ENCODE data around the gene ACTA1. TPM values are rescaled to one million over a fixed set of nuclear protein-coding genes. Genes with fewer than 3 reads are reported as not detected.
"Not testable (repeated sequence)": the region's sequence is repeated elsewhere in the genome, so short reads cannot be mapped to it uniquely, and the experiment has no call there.

Gene ACTA1
- 1 to 10 TPM in 3 of 4 donors, under 1 TPM in 1; 0.61 to 2.4 (median 1.5) TPM for polyA plus RNA-seq (ENCODE audit: insufficient read length in 4 of 4)

DNA sequence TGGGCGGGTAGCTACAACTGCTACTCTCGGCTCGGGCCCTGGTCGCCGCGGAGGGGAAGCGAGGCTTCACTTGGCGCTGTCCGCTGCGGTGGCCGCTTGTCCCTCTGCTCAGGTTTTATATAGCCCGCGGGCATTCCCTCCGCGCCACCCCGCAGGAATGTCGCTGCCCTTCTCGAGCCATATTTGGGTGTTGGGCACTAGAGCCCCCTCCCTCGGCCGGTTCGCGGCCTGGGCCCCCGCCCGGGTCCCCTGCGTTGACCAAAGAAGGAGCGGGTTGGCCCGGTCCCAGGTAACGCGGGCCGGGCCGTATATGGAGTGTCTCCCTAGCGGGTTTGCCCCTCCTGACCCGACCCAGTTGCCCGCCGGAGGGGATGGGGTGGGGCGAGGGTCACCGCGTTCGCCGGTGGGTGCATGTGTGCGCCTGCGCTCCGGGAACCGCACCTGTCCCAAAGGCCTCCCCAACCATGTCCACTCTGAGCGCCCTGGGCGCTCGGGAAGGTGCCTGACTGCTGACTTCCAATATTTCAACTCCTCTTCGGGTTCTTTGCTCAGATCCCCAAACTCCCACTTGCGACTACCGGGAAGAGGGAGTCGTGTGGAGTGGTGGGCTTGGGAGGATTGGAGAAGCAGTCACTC lies at the start of gene ACTA1:
Gene ACTA1, minus strand, starts transcription at position 90 of the 636 bp plus-strand sequence. CDS start 979 bp downstream, outside the sequence.
- no peak for DNase-seq (ENCODE audit: low read depth in 4 of 4, low spot score in 3 of 4)

DNA sequence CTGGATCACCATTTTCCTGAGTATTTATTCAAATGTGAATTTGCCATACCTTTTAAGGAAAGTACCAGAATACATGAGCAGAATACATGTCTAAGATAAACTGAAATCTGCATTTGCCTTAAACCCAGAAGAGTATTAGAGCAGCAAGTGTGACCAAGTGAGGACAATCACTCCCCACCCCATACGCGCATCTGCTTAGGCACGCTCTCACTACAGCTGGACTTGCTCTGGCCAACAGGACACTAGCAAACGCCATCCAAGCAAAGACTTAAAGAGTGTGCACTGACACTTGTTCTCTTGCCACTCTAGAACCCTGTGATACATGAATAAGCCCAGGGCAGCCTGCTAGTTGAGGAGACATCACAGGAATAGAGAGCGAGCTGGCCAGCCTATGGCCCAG lies 48.6 kb upstream of the ACTA1 start:
- no peak for DNase-seq (ENCODE audit: low read depth in 4 of 4, low spot score in 3 of 4)

DNA sequence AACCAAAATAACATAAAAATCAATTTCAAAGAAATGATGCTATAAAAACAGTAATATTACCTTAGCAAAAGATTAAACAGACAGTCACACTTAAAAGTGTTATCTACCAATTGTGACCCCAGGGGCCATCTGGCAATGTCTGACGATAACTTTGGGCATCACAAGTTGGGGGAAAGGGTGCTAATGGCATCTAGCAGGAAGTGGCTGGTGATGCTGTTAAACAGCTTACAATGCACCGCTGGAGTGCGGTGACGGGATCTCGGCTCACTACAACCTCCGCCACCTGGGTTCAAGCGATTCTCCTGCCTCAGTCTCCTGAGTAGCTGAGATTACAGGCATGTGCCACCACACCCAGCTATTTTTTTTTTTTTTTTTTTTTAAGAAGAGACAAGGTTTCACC lies 46.6 kb upstream of the ACTA1 start:
- DNase-seq (ENCODE audit: low read depth in 4 of 4, low spot score in 3 of 4): no peak

DNA sequence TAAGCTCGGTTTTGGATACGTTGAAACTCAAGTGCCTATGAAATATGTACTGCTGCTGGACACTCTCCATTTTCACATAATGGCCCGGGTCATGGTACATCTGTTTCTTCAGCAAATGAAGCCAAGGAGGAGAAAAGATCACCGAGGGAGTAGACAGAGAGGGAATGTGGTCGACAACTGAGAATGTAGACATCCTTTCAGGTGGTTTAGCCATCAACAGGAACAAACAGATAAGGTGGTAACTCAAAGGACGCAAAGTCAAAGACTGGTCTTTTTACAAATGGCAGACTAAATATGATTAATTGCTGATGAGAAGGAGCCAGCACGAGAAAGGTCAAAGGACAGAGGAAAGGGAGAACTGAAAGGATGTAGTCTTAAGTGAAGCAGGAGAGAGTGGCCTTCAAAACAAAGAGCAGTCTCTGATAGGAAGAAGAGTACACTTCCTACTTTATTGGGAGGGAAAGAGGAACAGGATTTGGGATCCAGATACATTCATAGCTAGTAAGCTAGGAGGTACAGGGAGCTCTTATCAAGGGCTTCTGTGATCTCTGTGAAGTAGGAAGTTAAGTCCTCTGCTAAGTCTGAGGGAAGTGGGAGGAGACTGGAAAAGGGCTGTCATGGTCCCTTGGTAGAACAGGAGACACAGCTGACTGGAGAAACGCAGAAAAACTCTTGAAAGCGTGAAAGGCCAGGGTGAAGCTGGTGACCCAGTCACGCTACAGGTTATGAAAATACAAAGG lies 45.9 kb upstream of the ACTA1 start:
- DNase-seq (ENCODE audit: low read depth in 4 of 4, low spot score in 3 of 4): no peak

DNA sequence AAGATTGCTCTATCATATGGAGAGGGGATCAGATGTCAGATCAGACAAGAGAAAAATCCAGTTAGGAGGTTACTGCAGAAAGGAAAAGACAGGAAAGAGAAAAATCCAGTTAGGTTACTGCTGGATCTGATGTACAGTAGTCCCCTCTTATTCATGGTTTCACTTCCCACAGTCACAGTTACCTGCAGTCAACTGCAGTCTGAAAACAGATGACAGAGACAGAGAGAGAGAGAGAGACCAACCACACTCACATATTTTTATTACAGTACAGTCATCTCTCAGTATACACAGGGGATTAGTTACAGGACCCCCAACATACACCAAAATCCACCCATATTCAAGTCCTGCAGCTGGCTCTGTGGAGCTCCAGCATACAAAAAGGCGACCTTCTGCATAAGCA lies 45.0 kb upstream of the ACTA1 start:
- no peak for DNase-seq (ENCODE audit: low read depth in 4 of 4, low spot score in 3 of 4)

DNA sequence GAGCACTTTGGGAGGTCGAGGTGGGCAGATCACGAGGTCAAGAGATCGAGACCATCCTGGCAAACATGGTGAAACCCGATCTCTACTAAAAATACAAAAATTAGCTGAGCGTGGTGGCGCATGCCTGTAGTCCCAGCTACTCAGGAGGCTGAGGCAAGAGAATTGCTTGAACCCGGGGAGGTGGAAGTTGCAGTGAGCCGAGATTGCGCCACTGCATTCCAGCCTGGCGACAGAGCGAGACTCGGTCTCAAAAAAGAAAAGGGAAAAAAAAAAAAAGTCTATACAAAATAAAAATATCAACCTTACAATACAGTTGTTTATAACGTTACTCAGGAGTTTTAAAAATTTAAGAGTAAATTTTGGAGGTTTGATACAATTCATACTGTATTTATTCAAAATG lies 42.0 kb upstream of the ACTA1 start:
- not testable (repeated sequence) for DNase-seq (ENCODE audit: low read depth in 4 of 4, low spot score in 3 of 4)

DNA sequence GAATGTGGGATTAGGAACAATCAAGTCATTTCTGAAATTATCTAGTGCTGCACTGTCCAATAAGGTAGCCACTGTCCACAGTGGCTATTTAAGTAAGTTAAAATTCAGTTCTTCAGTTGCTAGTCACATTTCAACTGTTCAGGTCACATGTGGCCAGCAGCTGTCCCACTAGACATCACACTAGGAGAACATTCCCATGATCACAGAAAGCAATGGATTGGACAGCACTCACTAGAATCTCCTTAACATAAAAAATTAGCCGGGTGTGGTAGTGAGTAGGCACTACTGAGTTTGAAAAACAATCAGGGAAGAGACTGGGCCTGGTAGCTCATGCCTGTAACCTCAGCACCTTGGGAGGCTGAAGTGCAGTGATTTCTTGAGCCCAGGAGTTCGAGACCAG lies 40.6 kb upstream of the ACTA1 start:
- DNase-seq (ENCODE audit: low read depth in 4 of 4, low spot score in 3 of 4): no peak

DNA sequence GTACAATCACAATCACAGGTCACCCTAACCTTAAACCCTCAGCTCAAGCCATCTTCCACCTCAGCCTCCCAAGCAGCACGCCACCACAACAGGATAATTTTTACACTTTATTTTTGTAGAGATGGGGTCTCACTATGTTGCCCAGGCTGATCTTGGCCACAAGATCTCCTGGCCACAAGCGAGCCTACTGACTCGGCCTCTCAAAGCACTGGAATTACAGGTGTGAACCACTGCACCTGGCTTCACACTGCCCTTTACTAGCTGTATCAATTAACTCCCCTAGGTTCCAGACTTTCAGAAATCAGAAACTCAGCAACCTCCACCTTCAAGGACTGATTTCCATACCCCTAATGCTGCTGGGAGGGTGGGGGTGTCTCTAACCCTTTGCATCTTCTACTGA lies 37.3 kb upstream of the ACTA1 start:
- no peak for DNase-seq (ENCODE audit: low read depth in 4 of 4, low spot score in 3 of 4)

DNA sequence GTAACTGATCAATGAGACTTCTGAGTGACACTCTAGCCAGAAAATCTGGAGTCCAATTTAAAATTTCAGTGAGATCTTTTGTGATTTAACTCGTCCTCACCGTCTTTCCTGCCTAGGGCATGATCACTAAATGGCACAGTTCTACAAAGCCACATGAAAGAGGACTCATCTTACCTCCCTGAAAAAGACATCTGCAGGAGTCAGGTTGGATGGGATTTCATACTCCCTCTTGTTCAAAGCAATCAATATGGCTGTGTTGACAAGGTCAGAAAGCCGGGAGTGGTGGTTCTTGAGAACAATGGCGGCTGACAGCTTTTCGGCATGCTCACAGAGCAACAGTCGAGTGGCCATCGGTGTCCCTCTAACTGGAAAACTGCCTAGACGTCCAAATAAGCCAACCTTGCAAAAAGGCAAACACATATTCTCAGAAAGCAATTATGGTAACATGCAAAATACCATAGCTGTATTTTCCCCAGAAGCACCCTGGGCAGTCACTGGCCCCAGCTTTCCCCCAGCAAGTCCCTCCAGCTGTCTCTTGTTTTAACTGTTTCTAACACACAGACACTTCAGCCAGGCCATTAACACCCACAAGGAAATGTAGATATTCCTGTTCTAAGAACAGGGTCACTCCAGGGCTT lies 36.6 kb upstream of the ACTA1 start:
- no peak for DNase-seq (ENCODE audit: low read depth in 4 of 4, low spot score in 3 of 4)

DNA sequence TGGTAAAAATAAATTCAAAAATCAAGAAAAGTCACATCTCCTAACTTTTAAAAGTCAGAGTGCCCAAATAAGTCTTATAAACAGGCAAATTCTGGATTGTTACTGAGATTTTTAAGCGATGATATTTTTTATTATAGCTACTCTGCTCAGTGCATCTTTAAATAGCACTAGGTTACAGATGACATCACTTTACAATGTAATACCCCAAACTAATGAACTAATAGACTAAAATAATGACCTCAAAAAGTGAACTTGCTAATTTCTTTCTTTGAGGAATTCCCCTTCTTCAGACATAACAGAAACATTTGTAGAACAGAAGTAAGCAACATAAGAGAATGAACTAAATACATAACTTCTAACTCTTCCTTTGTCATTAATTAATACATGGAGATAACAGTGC lies 33.0 kb upstream of the ACTA1 start:
- no peak for DNase-seq (ENCODE audit: low read depth in 4 of 4, low spot score in 3 of 4)

DNA sequence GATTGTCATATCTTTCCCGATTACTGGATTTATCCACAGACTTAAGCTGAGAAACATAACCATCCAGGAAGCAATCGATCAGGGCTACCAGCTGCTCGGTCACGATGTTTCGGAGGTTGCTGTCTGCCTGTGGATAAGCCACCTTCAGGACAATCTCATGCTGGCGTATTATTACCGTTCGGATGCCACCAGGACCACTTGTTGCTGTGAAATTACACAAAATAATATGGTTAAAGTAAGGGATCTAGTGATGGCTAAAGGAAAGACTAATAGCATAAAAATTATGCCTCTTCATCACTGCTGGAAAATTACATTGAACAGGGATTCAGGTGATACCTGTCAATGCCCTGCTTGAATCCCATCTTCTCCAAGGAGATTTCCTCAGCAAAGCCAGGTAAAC lies 30.8 kb upstream of the ACTA1 start:
- no peak for DNase-seq (ENCODE audit: low read depth in 4 of 4, low spot score in 3 of 4)

DNA sequence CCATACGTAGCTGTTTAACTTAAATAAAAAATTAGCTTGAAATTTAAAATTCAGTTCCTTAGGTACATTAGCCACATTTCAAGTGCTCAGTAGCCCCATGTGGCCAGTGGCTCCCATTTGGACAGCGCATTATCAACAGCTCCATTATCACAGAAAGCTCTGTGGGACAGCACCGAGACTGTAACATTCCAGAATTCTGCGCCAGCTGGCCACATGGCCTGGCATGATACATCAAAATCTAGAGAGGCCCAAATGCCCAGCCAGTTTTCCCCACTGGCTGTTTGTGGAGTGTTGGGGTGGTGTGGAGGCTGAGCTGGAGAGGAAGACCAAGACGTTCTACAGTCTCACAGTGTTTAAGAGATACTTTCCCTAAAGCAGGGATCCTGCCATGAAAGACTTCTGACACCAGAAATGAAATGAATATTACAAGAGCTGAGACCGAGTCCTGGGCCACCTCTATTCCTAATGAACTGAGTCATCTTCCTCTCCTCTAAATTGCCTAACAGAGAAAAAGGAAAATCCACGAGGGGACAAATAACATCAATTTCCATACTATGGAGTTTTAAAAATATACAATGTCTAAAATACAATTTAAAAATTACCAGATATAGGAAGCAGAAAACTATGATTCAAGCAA lies 27.3 kb upstream of the ACTA1 start:
- no peak for DNase-seq (ENCODE audit: low read depth in 4 of 4, low spot score in 3 of 4)

DNA sequence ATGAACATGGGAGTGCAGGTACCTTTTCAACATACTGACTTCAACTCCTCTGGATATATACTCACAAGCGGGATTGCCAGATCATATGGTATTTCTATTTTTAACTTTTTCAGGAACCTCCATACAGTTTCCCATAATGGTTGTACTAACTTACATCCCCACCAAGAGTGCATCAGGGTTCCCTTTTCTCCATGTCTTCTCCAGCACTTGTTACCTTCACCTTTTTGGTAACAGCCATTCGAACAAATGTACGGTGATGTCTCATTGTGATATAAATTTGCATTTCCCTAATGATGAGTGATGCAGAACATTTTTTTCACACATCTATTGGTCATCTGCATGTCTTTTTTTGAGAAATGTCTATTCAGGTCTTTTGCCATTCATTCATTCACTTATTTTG lies 25.9 kb upstream of the ACTA1 start:
- DNase-seq (ENCODE audit: low read depth in 4 of 4, low spot score in 3 of 4): no peak

DNA sequence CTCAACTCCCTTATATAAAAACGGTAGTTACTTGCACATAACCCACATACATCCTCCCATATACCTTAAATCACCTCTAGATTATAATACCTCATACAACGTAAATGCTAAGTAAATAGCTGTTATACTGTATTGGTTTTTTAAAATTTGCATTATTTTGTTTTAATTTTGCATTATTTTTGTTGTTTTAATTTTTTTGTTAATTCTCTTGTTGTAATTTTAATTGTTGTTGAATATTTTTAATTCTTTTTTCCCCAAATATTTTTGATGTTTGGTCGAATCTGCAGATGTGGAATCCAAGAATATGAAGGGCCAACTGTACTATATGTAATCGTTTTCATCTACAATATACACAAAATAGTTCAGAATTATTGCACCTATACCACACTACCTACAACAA lies 23.5 kb upstream of the ACTA1 start:
- DNase-seq (ENCODE audit: low read depth in 4 of 4, low spot score in 3 of 4): no peak

DNA sequence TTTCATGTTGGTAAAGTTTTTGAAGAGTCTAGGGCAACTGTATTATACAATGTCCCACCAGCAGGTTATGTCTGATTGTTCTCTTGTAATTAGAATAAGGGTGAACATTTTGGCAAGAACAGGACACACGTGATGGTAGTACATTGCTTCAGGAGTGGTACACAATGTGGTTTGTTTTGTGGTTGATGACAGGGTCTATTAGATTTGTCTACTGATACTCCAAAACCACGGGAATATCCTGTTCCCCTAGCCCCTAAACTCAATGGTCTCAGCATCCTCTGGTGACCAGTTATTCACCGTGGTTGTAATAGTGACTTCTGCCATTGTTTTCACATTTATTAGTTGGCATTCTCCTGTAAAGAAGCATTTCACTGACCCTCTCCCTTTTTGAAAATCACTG lies 22.1 kb upstream of the ACTA1 start:
- no peak for DNase-seq (ENCODE audit: low read depth in 4 of 4, low spot score in 3 of 4)

DNA sequence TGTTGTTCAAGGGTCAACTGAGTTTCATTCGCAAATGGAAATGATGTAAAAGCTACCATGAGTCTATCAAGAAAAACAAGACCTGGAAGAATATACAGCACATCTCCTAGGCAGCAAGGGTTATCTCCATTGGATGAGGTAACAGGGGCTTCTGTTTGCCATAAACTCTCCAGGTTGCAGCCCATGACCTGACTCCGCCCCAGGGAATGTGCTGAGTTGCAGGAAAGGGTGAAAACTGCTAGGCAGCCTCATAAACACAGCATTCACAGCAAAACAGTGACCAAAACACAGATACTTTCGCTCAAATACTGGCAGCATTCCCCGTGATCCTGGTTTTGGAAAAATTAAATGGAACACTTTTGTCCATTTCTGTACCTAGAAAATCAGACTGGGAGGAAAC lies 20.2 kb upstream of the ACTA1 start:
- no peak for DNase-seq (ENCODE audit: low read depth in 4 of 4, low spot score in 3 of 4)

DNA sequence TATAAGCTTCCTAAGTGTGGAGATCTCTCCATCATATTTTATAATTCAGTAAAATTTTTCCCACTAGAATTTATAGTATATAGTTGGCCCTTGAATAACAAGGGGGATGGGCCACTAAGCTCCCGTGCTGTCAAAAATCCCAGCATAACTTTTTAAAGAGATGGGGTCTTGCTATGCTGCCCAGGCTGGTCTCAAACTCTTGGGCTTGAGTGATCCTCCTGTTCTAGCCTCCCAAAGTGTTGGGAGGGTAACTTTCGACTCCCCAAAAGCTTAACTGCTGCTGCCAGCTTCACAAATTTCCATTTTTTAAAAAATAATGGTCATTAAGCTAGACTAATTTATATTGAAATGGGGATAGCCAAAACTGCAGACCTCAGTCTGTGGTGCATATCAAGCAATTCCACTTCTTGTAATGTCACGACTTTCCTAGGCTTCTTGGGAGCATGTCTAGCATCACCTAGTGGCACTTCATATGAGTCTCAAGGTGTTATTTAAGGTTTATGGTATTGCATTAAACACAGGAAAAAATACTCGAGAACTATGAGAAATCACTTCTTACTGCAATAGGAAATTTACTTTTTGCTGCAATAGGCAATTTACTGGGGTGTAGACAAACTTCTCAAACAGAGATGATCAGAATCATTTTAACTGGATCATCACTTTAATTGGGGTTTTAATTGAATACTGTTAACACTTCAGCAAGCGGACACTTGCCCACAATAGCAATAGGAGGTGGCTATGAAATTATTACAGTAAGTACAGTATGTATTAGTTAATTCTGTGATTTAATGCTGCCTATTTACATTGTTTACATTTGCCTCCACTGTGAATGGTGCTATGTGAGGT lies 19.3 kb upstream of the ACTA1 start:
- DNase-seq (ENCODE audit: low read depth in 4 of 4, low spot score in 3 of 4): no peak

DNA sequence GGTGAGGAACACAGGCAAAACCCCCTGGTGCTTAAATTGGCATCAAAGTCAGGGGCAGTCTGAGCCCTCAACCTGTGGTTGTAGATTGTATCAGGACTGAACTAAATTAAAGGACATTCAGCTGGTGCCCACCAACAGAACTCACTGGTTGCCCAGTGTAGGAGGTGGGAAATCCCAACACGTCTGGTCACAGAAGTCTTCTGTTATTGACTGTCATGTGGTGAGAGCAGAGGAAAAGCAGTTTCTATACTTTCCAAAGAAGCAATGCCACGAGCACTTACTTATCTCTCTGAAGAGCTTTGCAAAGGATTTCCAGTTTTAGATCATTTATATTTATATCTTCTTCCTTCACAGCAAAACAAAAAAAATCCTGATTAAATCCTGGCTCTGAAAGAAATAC lies 15.0 kb upstream of the ACTA1 start:
- DNase-seq (ENCODE audit: low read depth in 4 of 4, low spot score in 3 of 4): no peak

DNA sequence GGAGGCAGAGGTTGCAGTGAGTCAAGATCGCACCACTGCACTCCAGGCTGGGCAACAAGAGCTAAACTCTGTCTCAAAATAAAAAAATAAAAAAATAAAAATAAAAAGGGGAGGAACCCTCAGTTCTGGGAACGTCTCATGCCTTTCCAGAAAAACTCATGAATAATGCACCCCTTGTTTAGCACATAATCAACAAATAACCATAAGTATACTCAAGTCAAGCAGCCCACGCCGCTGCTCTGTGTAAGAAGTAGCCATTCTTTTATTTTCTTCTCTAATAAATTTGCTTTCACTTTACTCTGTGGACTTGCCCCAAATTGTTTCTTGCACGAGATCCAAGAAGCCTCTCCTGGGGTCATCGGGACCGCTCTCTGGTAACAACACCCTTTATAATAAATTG lies 14.5 kb upstream of the ACTA1 start:
- no peak for DNase-seq (ENCODE audit: low read depth in 4 of 4, low spot score in 3 of 4)

DNA sequence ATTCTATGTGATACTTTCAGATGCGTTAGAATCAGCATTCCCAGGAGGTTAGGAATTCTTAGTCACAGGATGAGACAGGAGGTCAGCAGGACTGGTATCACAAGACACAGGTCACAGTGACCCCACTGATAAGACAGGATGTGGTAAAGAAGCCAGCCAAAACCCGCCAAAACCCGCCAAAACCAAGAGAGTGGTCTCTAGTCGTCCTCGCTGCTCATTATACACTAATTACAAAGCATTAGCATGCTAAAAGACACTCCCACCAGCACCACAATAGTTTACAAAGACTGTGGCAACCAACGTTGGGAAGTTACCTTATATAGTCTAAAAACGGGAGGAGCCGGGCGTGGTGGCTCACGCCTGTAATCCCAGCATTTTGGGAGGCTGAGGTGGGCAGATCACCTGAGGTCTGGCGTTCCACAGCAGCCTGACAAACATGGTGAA lies 13.9 kb upstream of the ACTA1 start:
- DNase-seq (ENCODE audit: low read depth in 4 of 4, low spot score in 3 of 4): no peak

DNA sequence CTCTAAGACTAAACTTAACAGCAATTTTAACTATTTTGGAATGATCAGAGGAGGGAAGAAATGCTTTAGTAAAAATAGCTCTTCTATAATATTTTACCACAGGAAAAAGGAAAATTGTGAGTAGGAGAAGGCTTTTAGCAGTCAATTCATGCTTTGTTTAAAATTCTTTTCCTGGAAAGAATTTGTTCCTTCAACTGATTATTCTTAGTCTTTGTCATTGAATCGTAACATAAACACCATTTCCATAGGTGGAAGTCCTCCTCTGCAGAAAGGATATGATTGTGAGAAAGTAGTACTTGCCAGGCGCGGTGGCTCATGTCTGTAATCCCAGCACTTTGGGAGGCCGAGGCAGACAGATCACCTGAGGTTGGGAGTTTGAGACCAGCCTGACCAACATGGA lies 11.9 kb upstream of the ACTA1 start:
- no peak for DNase-seq (ENCODE audit: low read depth in 4 of 4, low spot score in 3 of 4)
